Epithelial cell of proximal tubule (primary cell): Measurements from ENCODE around the gene TERT. TPM values are rescaled to one million over a fixed set of nuclear protein-coding genes. Genes with fewer than 3 reads are reported as not detected.

Experiments
- DNase-seq: peaks from one replicate; pipeline ENCODE4 v3.0.0-alpha.2; 2011; ENCODE audit warnings: low read depth
- H3K4me3 ChIP-seq: 2 replicates; pipeline ENCODE4 v1.5.1; 2011; ENCODE audit warnings: low read depth, mild to moderate bottlenecking, low read length
- total RNA-seq: library from RNA; depleted of rRNA; stranded (reverse); fragments of >200 nt; gene quantifications from 2 replicates; pipeline ENCODE4 v1.2.3, GENCODE V29; 2015
- TF ChIP-seq, protein P1 (sequence below): conservative IDR thresholded peaks from 2 replicates; pipeline ENCODE4 v1.5.1; 2012; ENCODE audit warnings: low read depth, mild to moderate bottlenecking, low read length

TERT gene
- total RNA-seq, 1 donor from 2014 or later, result not detected

DNA sequence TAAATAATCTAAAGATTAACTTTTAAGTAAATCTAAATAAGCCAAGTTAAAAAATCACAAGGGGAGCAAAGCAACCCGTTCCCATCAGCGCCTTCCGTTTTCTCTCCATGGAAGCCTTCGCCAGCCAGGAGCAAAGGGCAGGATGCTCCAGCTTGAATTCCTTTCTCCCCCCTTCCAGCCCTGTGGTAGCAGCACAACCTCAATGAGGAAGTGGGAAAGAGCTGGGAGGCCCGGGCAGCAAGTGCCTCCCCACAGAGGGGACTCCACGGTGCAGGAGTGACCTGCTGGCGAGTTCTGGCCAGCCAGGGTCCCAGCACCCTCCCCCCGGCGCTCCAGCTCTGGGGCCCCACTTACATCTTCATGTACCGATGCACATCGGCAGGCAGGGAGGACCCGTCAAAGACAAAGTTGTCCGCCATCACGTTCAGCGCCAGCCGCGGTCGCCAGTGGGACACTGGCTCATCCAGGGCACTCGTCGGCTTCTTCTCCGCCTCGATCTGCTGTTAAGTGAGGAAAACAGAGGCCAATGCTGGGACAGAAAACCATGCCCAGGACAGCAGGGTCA, 43.7 kb upstream of the TERT start:
- H3K4me3 ChIP-seq, result no peak overlapping the region
- TF ChIP-seq, protein P1, sequence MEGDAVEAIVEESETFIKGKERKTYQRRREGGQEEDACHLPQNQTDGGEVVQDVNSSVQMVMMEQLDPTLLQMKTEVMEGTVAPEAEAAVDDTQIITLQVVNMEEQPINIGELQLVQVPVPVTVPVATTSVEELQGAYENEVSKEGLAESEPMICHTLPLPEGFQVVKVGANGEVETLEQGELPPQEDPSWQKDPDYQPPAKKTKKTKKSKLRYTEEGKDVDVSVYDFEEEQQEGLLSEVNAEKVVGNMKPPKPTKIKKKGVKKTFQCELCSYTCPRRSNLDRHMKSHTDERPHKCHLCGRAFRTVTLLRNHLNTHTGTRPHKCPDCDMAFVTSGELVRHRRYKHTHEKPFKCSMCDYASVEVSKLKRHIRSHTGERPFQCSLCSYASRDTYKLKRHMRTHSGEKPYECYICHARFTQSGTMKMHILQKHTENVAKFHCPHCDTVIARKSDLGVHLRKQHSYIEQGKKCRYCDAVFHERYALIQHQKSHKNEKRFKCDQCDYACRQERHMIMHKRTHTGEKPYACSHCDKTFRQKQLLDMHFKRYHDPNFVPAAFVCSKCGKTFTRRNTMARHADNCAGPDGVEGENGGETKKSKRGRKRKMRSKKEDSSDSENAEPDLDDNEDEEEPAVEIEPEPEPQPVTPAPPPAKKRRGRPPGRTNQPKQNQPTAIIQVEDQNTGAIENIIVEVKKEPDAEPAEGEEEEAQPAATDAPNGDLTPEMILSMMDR, result no peak
- DNase-seq, result no peak

DNA sequence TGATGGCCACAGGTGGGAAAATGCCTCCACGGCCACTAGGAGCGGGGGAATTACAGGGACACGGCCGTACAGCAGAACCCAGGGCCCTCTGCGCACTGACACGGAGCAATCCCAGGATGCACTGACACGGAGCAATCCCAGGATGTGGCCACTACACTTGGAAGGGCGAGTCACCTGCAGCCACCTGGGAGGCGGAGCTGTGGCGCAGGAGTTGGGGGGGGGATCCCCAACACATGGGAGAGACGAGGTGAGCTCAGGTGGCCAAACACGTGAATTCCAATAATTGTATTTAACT, 43.3 kb upstream of the TERT start:
- H3K4me3 ChIP-seq, result no peak overlapping the region
- DNase-seq, result no peak
- TF ChIP-seq, protein P1, result no peak

DNA sequence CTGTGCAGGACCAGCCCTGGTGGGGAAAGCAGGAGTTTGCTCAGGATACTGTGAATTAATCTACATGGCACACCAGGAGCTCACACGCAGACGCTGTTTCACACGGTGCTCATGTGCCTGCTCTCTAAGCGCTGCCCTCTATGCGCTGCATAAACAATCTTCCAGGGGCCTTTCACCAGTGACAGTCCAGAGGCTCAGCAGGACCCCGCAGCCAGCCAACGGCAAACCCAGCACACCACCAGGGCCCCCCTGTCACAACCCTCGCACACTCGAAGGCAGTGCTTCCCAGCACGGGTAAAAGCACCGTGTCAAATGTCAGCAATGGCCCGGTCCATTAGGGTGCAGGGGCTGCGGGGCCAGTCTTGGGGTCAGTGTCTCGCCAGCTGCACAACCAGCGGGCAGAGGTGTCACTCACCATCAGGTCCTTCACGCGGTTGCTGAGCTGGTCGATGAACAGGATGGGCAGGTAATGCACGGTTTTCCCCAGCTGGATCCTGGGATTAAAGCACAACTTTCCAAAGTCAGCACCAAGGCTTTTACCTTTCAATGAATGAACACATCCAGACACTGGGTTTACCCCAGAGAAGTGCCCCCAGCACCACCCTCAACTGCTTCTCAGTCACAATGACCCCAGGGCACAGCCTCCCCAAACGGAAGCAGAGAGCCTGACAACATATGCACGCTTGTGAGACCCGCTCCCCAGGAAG, 42.8 kb upstream of the TERT start:
- H3K4me3 ChIP-seq, result no peak overlapping the region
- no peak for DNase-seq
- TF ChIP-seq, protein P1, result no peak

DNA sequence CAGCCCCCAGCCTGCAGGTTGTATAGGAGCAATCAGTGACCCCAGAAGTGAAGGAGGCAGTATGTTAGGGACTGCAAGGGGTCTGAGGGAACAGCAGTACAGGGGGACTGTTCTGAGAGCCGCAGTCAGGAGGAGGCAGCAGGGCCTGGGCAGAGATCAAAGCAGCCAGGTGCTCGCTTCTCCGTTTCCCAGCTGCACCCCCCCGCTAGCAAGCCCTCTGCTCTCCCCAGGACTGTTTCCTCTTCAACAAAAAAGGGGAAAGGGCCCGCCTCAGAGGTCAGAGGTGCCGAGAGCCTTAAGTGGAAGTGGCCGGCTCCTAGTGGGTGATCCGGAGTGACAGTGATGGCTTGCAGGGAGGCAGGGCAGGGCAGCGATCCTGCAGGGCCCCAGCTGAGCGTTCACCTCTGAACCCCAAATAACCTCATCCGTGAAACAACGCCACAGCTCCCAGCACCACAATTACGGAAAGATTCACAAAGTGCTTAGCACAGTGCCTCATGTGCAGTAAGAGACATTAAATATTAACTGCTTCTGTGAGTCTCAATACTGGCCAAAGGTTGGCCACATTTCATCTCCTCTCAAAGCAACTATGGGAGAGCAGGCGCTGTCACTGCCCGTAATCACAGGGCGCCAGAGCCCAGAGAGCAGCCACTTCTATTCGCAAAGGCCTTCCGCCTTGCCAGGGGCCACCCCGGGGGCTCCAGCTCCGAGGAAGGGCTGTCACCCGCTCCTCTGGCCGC, 42.1 kb upstream of the TERT start:
- no peak overlapping the region for H3K4me3 ChIP-seq
- no peak for DNase-seq
- TF ChIP-seq, protein P1, result no peak

DNA sequence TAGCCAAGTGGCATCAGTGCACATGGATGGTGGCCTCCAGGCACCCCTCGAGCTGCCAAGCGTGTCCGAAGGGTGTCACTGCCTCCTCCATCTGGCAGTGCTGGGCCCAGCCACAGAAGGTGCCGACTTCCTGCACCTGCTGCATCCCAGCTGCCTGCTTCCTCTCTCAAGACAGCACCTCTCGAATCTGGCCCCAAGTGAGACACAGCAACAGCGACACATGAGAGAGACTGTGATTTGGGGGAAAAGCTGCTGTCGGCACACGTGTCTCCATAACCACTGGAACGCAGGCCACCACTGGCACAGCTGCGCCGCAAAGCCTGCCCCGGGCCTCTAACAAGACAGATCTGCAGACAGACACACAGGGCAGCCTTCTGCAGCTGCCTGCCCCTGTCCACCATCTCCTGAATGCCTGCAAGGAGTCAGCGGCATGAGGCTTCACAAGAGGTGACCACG, 41.3 kb upstream of the TERT start:
- H3K4me3 ChIP-seq, result no peak overlapping the region
- no peak for DNase-seq
- TF ChIP-seq, protein P1, result no peak

DNA sequence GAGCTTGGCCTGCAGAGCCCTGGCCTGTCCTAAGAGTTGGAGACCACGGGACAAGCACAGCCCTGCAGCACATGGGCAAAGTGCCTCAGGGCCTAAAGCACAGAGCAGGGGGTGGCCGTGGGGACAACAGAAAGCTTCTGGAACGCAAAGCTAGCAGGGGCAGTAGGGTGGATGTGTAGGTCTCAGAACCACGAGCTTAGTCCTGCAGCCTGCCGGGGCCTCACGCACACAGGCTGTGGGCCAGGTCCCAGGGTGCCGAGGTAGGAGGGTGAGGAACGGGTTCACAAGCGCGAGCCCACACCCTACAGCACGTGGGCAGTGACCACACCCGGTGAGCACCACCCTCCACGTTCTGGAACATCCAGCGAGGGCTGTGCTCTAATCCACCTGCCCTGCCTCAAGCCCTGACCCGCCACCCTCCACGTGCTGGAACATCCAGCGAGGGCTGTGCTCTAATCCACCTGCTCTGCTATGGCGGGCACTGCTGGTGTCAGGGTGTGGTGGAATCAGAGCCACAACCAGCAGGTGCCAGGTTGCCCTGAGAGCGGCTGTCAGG, 40.8 kb upstream of the TERT start:
- H3K4me3 ChIP-seq, result no peak overlapping the region
- TF ChIP-seq, protein P1, result no peak
- no peak for DNase-seq
